Esophagus muscularis mucosa (tissue), 3 donors: ENCODE measurements around the gene OR1N2.

Source experiments
- CTCF ChIP-seq, 3 experiments: fragments of 200-600 bp in 2 of 3; fragments of 450-650 bp in 1 of 3; sonication (generic) in 2 of 3; IDR thresholded peaks; one replicate each; pipeline ENCODE4 v1.5.1; 2017 to 2019; ENCODE audit warnings: antibody characterized with exemption in 3 of 3, mild to moderate bottlenecking in 2 of 3, moderate library complexity in 1 of 3
- POLR2A ChIP-seq: fragments of 450-650 bp; IDR thresholded peaks from one replicate; pipeline ENCODE4 v1.6.1; 2017; ENCODE audit warnings: antibody characterized with exemption, moderate library complexity, mild to moderate bottlenecking, low read depth

- TF ChIP-seq CTCF (IDR thresholded peaks at IDR 0.05) (no peak), POLR2A (no peak)
These were observed 15.0 kb downstream of the OR1N2 start for GRCh38 chr9:122567901-122568300.
